Gastrocnemius medialis (tissue), 4 donors: ENCODE measurements around the gene MYO18B. TPM values are rescaled to one million over a fixed set of nuclear protein-coding genes. Genes with fewer than 3 reads are reported as not detected.

Experiments used
- ATAC-seq, 2 donors: fragments of 150-250 bp; one replicate each; pipeline ENCODE4 v1.9.1; 2016
- DNase-seq, 2 donors: peaks; one replicate each; pipeline ENCODE4 v3.0.0-alpha.2; 2019
- H3K27ac ChIP-seq, 4 donors: fragments of 200-600 bp; sonication (generic); 1 replicate in 1 of 4; 2 replicates in 3 of 4; pipeline ENCODE4 v1.5.1; 2016 to 2018; ENCODE audit warnings: mild to moderate bottlenecking in 2 of 4, moderate library complexity in 1 of 4
- H3K27me3 ChIP-seq, 3 donors: fragments of 200-600 bp; sonication (generic) in 2 of 3; 1 replicate in 1 of 3; 2 replicates in 2 of 3; pipeline versions ENCODE4 v1.5.1 to v1.6.0; 2016 to 2019; ENCODE audit warnings: mild to moderate bottlenecking in 1 of 3, moderate library complexity in 1 of 3
- H3K36me3 ChIP-seq, 2 donors: fragments of 200-600 bp; sonication (generic) in 1 of 2; one replicate each; pipeline ENCODE4 v1.5.1; 2017 to 2018
- H3K4me1 ChIP-seq, 2 donors: fragments of 200-600 bp; sonication (generic) in 1 of 2; one replicate each; pipeline ENCODE4 v1.5.1; 2016 to 2017; ENCODE audit warnings: mild to moderate bottlenecking in 2 of 2
- H3K4me3 ChIP-seq, 4 donors: fragments of 200-600 bp; sonication (generic) in 3 of 4; 1 replicate in 1 of 4; 2 replicates in 3 of 4; pipeline ENCODE4 v1.5.1; 2016 to 2019; ENCODE audit warnings: mild to moderate bottlenecking in 2 of 4
- H3K9me3 ChIP-seq, 3 donors: fragments of 200-600 bp; sonication (generic) in 2 of 3; 1 replicate in 1 of 3; 2 replicates in 2 of 3; pipeline ENCODE4 v1.5.1; 2016 to 2019
- POLR2A ChIP-seq, 2 donors: fragments of 450-650 bp; IDR thresholded peaks; one replicate each; pipeline ENCODE4 v1.6.1; 2017; ENCODE audit warnings: antibody characterized with exemption in 2 of 2, mild to moderate bottlenecking in 2 of 2, moderate library complexity in 2 of 2
- in situ Hi-C, 4 donors: fragments of 200-750 bp; cut with MboI; loops; one replicate each; pipeline versions ENCODE4 v1.15.0 to v1.8.0; 2017; ENCODE audit warnings: low sequenced_read_pairs in 4 of 4
- intact Hi-C: fragments of 100-400 bp; cut with DNase I; formaldehyde crosslinking; loops from one replicate; pipeline ENCODE4 v1.15.1; 2023; ENCODE audit warnings: low total_unique reads
- total RNA-seq, 4 donors: library from RNA; depleted of rRNA; stranded (reverse); fragments of >200 nt; gene quantifications; one replicate each; pipeline versions ENCODE4 v1.1.0 to v1.2.3, GENCODE V29; 2016
- TF ChIP-seq, protein P1 (sequence below), 5 experiments: fragments of 450-650 bp in 3 of 5; fragments of 200-600 bp in 2 of 5; sonication (generic) in 2 of 5; IDR thresholded peaks in 4 of 5; conservative IDR thresholded peaks in 1 of 5; 1 replicate in 4 of 5; 2 replicates in 1 of 5; pipeline ENCODE4 v1.5.1; 2016 to 2019; ENCODE audit warnings: antibody characterized with exemption in 5 of 5, mild to moderate bottlenecking in 3 of 5, moderate library complexity in 3 of 5

MYO18B gene
- total RNA-seq, 4 donors from 2014 or later: 273 to 408 (median 362) TPM

DNA sequence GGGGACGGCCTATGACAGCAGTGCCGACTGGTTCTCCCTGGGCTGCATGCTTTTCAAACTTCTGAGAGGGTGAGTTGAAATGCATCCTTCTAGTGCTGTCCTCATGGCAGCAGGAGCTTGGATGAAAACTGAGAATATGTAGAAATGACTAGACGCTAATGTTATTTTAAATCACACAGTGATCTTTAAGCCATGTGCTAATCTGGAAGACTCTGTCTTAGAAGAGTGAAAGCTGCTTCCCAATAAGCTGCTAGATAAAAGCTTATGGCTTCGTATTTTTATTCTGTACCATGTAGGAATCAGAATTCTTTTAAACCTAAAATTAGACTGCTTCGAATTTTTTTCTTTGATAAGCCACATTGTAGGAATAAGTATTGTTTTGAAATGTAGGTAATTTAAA is 46.8 kb upstream of the MYO18B start:
- intact Hi-C loops: no loop called here
- TF ChIP-seq POLR2A (IDR thresholded peaks at IDR 0.05): no peak
- TF ChIP-seq, protein P1, sequence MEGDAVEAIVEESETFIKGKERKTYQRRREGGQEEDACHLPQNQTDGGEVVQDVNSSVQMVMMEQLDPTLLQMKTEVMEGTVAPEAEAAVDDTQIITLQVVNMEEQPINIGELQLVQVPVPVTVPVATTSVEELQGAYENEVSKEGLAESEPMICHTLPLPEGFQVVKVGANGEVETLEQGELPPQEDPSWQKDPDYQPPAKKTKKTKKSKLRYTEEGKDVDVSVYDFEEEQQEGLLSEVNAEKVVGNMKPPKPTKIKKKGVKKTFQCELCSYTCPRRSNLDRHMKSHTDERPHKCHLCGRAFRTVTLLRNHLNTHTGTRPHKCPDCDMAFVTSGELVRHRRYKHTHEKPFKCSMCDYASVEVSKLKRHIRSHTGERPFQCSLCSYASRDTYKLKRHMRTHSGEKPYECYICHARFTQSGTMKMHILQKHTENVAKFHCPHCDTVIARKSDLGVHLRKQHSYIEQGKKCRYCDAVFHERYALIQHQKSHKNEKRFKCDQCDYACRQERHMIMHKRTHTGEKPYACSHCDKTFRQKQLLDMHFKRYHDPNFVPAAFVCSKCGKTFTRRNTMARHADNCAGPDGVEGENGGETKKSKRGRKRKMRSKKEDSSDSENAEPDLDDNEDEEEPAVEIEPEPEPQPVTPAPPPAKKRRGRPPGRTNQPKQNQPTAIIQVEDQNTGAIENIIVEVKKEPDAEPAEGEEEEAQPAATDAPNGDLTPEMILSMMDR (IDR thresholded peaks at IDR 0.05 in 4 of 5, conservative IDR thresholded peaks at IDR 0.05 in 1 of 5): no peak
- no peaks in the 10 kb centered on the region for H3K27me3 ChIP-seq
- H3K4me3 ChIP-seq: no peak overlapping the region
- DNase-seq (no peak), ATAC-seq (peak in 1 of 2 donors; percentile 31)
- peaks cover 4 to 9% of the 10 kb centered on the region in 2 donors for H3K4me1 ChIP-seq
- H3K27ac ChIP-seq: no peak overlapping the region
- in situ Hi-C loops: no loop called here
- no peaks in the 10 kb centered on the region for H3K9me3 ChIP-seq
- H3K36me3 ChIP-seq: no peaks in the 10 kb centered on the region

DNA sequence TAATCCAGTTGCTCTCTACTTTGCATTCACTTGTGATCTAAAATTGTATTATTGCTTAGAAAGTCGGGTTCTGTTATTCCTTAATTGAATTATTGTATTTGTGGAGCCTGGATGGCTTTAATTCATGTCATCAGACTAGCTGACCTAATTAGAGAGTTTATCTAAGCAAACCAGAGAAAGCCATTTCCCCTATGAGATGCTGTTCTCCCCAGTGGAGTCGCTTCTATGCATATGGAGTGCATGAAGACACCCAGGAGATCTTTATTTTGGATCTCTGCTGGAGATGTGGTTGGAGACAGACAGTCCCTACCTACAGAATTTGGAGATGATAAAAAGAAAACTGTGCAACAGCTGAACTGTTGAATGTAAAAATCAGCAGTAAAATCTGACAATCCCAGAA is 45.2 kb upstream of the MYO18B start:
- ATAC-seq (no peak), DNase-seq (no peak)
- intact Hi-C loops: no loop called here
- TF ChIP-seq, protein P1 (IDR thresholded peaks at IDR 0.05 in 4 of 5, conservative IDR thresholded peaks at IDR 0.05 in 1 of 5): no peak
- TF ChIP-seq POLR2A (IDR thresholded peaks at IDR 0.05): no peak
- in situ Hi-C loops: no loop called here
- H3K27me3 ChIP-seq: no peaks in the 10 kb centered on the region
- no peaks in the 10 kb centered on the region for H3K9me3 ChIP-seq
- no peak overlapping the region for H3K27ac ChIP-seq
- H3K4me3 ChIP-seq: no peak overlapping the region
- no peaks in the 10 kb centered on the region for H3K36me3 ChIP-seq
- peaks cover 16 to 20% of the 10 kb centered on the region in 2 donors for H3K4me1 ChIP-seq

DNA sequence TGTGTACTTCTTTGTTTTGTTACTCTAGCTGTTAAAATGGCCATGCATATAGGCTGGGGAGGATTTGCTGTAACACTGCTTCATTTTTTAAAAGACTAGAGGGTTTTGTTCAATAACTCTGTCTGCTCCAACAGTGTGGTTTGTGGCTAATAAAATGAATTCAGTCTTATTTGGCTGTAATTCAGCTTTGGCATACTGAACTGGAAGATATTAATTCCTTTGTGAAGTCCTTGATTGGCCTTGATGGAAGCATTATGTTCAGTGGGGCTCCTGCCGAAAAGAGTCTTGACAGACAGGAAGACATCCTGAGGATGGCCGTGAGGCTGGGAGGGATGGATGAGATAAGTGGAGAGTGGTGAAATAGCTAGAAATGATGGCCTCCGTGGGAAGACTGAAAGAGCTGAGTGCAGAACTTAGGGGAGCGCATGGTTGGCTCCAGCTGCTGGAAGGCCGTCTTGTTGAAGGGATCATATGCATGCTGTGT is 44.8 kb upstream of the MYO18B start:
- intact Hi-C loops: no loop called here
- in situ Hi-C loops: no loop called here

DNA sequence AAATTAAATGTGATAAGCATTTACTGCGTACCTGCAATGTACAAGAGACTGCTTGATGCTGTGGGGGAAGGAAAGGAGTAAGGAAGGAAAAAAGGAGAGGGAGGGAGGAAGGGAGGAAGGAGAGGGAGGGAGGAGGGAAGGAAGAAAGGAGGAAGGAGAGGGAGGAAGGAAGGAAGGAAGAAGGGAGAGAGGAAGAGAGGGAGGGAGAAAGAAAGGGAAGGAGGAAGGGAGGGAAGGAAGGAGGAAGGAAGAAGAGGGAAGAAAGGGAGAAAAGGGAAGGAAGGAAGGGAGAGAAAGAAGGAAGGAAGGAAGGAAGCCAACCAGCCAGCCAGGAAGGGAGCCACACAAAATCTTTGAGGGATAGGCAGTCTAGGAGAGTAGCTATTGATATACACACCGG is 44.0 kb upstream of the MYO18B start:
- no peak for DNase-seq
- in situ Hi-C loops (no loop called here), intact Hi-C loops (no loop called here)
- no peak for ATAC-seq
- Histone ChIP-seq H3K27me3 (no peaks in the 10 kb centered on the region), H3K36me3 (no peaks in the 10 kb centered on the region), H3K9me3 (no peaks in the 10 kb centered on the region), H3K4me1 (peaks cover 12 to 14% of the 10 kb centered on the region in 2 donors), H3K27ac (no peak overlapping the region), H3K4me3 (no peak overlapping the region)
- TF ChIP-seq, protein P1 (IDR thresholded peaks at IDR 0.05 in 4 of 5, conservative IDR thresholded peaks at IDR 0.05 in 1 of 5): no peak
- TF ChIP-seq POLR2A (IDR thresholded peaks at IDR 0.05): no peak

More for the DNA sequence above, 44.8 kb upstream of the MYO18B start:
- Histone ChIP-seq H3K4me1 (peaks cover 16 to 22% of the 10 kb centered on the region in 2 donors), H3K36me3 (no peaks in the 10 kb centered on the region), H3K4me3 (no peak overlapping the region), H3K27me3 (no peaks in the 10 kb centered on the region), H3K27ac (no peak overlapping the region), H3K9me3 (no peaks in the 10 kb centered on the region)
- no peak for ATAC-seq
- TF ChIP-seq, protein P1 (IDR thresholded peaks at IDR 0.05 in 4 of 5, conservative IDR thresholded peaks at IDR 0.05 in 1 of 5): no peak
- no peak for TF ChIP-seq POLR2A (IDR thresholded peaks at IDR 0.05)
- DNase-seq: no peak

DNA sequence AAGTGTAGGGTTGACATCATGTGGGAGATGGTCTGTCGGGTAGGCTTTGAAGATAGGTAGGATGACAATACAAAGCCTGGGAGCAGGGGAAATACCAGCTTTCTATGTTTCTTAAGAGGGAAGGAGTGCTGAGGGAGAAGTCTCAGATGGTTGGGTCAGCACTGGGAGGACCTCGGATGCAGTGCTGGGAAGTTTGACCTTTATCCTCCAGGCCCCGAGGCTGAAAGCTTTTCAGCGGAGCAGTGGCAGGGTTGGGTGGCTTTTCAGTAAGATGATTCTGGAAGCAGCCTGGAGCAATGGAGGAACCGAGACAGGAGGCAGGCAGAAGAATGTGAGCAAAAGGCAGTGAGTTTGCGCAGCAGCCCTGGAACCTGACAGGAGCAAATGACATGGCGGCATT is 43.5 kb upstream of the MYO18B start:
- Histone ChIP-seq H3K27me3 (no peaks in the 10 kb centered on the region), H3K9me3 (no peaks in the 10 kb centered on the region), H3K27ac (no peak overlapping the region), H3K4me3 (no peak overlapping the region), H3K4me1 (peaks cover 12 to 13% of the 10 kb centered on the region in 2 donors), H3K36me3 (no peaks in the 10 kb centered on the region)
- DNase-seq: no peak
- in situ Hi-C loops (no loop called here), intact Hi-C loops (no loop called here)
- no peak for ATAC-seq
- TF ChIP-seq POLR2A (IDR thresholded peaks at IDR 0.05): no peak
- TF ChIP-seq, protein P1 (IDR thresholded peaks at IDR 0.05 in 4 of 5, conservative IDR thresholded peaks at IDR 0.05 in 1 of 5): no peak
